ENCODE measurements around the gene RSF1.

RSF1 gene

GRCh38 chr11:77725433-77725832, 95.1 kb downstream of the RSF1 start (continued):
- TF ChIP-seq TSHZ1 (tag by site-specific recombination; IDR thresholded peaks at IDR 0.05; ENCODE audit: borderline replicate concordance): no peak
- TF ChIP-seq ZNF670 (tag by site-specific recombination; IDR thresholded peaks at IDR 0.05; ENCODE audit: low read depth): no peak
- no peak for TF ChIP-seq ZBTB10 (tag by site-specific recombination; IDR thresholded peaks at IDR 0.05)
- TF ChIP-seq ZNF518A (tag by site-specific recombination; conservative IDR thresholded peaks at IDR 0.05; ENCODE audit: low read depth): no peak

GRCh38 chr11:77724636-77725035, 95.9 kb downstream of the RSF1 start:
- CTCF ChIA-PET: no interaction called here
- Histone ChIP-seq H3K4me3 (ENCODE audit: low read depth, low read length) (no peak overlapping the region), H3K27ac (ENCODE audit: extremely low read depth, low read depth, low read length) (no peak overlapping the region), H3K9me3 (ENCODE audit: control insufficient read depth, insufficient read depth, low read depth, low read length) (no peaks in the 10 kb centered on the region), H3K4me1 (ENCODE audit: control insufficient read depth, insufficient read depth, low read length) (no peaks in the 10 kb centered on the region), H3K36me3 (ENCODE audit: control insufficient read depth in 2 of 2, insufficient read depth in 1 of 2, low read length in 2 of 2) (peaks cover 3 to 22% of the 10 kb centered on the region in 2 experiments; a peak in 1 of 3 replicates)
- POLR2A ChIA-PET: no interaction called here
- no peak for TF ChIP-seq ZNF140 (tag by site-specific recombination; IDR thresholded peaks at IDR 0.05)
- no peak for TF ChIP-seq ZSCAN30 (tag by site-specific recombination; IDR thresholded peaks at IDR 0.05)
- no peak for TF ChIP-seq PBX3 (CRISPR knock-in tag; IDR thresholded peaks at IDR 0.05)
- TF ChIP-seq AEBP2 (tag by site-specific recombination; IDR thresholded peaks at IDR 0.05; ENCODE audit: borderline replicate concordance): no peak
- TF ChIP-seq ZNF114 (tag by site-specific recombination; IDR thresholded peaks at IDR 0.05): no peak
- TF ChIP-seq ZFP3 (tag by site-specific recombination; IDR thresholded peaks at IDR 0.05; ENCODE audit: low read depth): no peak
- no peak for TF ChIP-seq ZNF157 (tag by site-specific recombination; IDR thresholded peaks at IDR 0.05)
- TF ChIP-seq ZNF473 (tag by site-specific recombination; IDR thresholded peaks at IDR 0.05): no peak
- no peak for TF ChIP-seq ZBTB44 (tag by site-specific recombination; IDR thresholded peaks at IDR 0.05)
- TF ChIP-seq SP3 (tag by site-specific recombination; IDR thresholded peaks at IDR 0.05): no peak
- no peak for TF ChIP-seq BCL11B (tag by site-specific recombination; IDR thresholded peaks at IDR 0.05; ENCODE audit: low read depth)
- TF ChIP-seq ZNF266 (tag by site-specific recombination; IDR thresholded peaks at IDR 0.05; ENCODE audit: low read depth): no peak
- TF ChIP-seq SCRT2 (tag by site-specific recombination; IDR thresholded peaks at IDR 0.05): no peak
- no peak for TF ChIP-seq ZNF155 (tag by site-specific recombination; IDR thresholded peaks at IDR 0.05)
- no peak for TF ChIP-seq ZIC2 (tag by site-specific recombination; IDR thresholded peaks at IDR 0.05)
- TF ChIP-seq ZNF747 (tag by site-specific recombination; IDR thresholded peaks at IDR 0.05): no peak

Measured in HEK293 (cell line).